Caco-2 (cell line): Measurements from ENCODE around the gene CAMK2D. TPM values are rescaled to one million over a fixed set of nuclear protein-coding genes. Genes with fewer than 3 reads are reported as not detected.

ENCODE experiments used
- BruUV-seq: library from RNA; stranded (reverse); fragments of 400-500 nt; replicated peaks from 2 replicates; lab custom pipeline; 2021; lab: Mats Ljungman, UMichigan
- CTCF ChIA-PET: fragments of 300-600 bp; sonication (Branson Sonifier 250); formaldehyde crosslinking; loops from one replicate; lab custom pipeline; 2022; ENCODE audit warnings: antibody characterized with exemption; lab: Charles Lee
- POLR2A ChIA-PET: fragments of 300-600 bp; sonication (Branson Sonifier 250); formaldehyde crosslinking; loops from one replicate; lab custom pipeline; 2022; ENCODE audit warnings: antibody characterized with exemption; lab: Charles Lee
- DNase-seq, 2 experiments: peaks; one replicate each; pipeline versions ENCODE4 v3.0.0 to v3.0.0-alpha.2; 2020 to 2022
- H3K27me3 ChIP-seq: replicated peaks from 2 replicates; pipeline ENCODE4 v1.6.0; 2011; ENCODE audit warnings: low read length; ENCODE audit not compliant: control insufficient read depth, insufficient read depth
- H3K36me3 ChIP-seq: 2 replicates; pipeline ENCODE4 v1.5.1; 2011; ENCODE audit warnings: low read length; ENCODE audit not compliant: control insufficient read depth, insufficient read depth
- H3K4me1 ChIP-seq: fragments of 250-450 bp; sonication (Bioruptor Pico); 2 replicates; pipeline ENCODE4 v1.5.1; 2020; ENCODE audit warnings: mild to moderate bottlenecking
- H3K4me3 ChIP-seq: 2 replicates; pipeline ENCODE4 v1.5.1; 2011; ENCODE audit warnings: low read depth, mild to moderate bottlenecking, control low read depth, low read length
- H3K9me3 ChIP-seq: fragments of 250-450 bp; sonication (Bioruptor Pico); 2 replicates; pipeline ENCODE4 v1.5.1; 2020; ENCODE audit warnings: mild to moderate bottlenecking, moderate library complexity
- H3K27ac Mint-ChIP-seq: one replicate; pipeline ENCODE4 v1.8.0; 2022; ENCODE audit warnings: mixed read lengths; ENCODE audit not compliant: unreplicated experiment
- H3K27me3 Mint-ChIP-seq: one replicate; pipeline ENCODE4 v1.8.0; 2022; ENCODE audit warnings: mixed read lengths; ENCODE audit not compliant: insufficient read depth, unreplicated experiment
- H3K36me3 Mint-ChIP-seq: one replicate; pipeline ENCODE4 v1.8.0; 2022; ENCODE audit warnings: mild to moderate bottlenecking, mixed read lengths; ENCODE audit not compliant: insufficient read depth, unreplicated experiment
- H3K4me1 Mint-ChIP-seq: one replicate; pipeline ENCODE4 v1.8.0; 2022; ENCODE audit warnings: low read depth, mixed read lengths; ENCODE audit not compliant: unreplicated experiment
- H3K4me3 Mint-ChIP-seq: one replicate; pipeline ENCODE4 v1.8.0; 2022; ENCODE audit warnings: mild to moderate bottlenecking, moderate library complexity, mixed read lengths; ENCODE audit not compliant: unreplicated experiment
- H3K9me3 Mint-ChIP-seq: one replicate; pipeline ENCODE4 v1.8.0; 2022; ENCODE audit warnings: mixed read lengths; ENCODE audit not compliant: unreplicated experiment
- CTCF ChIP-seq, 2 experiments: fragments of 200-600 bp in 1 of 2; IDR thresholded peaks; 1 replicate in 1 of 2; 2 replicates in 1 of 2; pipeline versions ENCODE4 v1.5.1 to v1.8.0; 2011 to 2022; ENCODE audit warnings: antibody characterized with exemption in 1 of 2, control low read depth in 1 of 2, inconsistent platforms in 1 of 2, low read depth in 1 of 2, low read length in 1 of 2, mild to moderate bottlenecking in 1 of 2, moderate library complexity in 1 of 2; ENCODE audit not compliant: insufficient read depth in 1 of 2, severe bottlenecking in 1 of 2, unreplicated experiment in 1 of 2
- intact Hi-C: fragments of 100-400 bp; cut with micrococcal nuclease; formaldehyde crosslinking; loops from one replicate; pipeline ENCODE4 v1.10.0; 2022; ENCODE audit not compliant: unreplicated experiment
- total RNA-seq: library from RNA; stranded (reverse); gene quantifications from 2 replicates; pipeline ENCODE4 v1.2.3, GENCODE V29; 2022

Gene CAMK2D
- total RNA-seq, 1 experiment from 2014 or later, result 65.6 TPM

DNA sequence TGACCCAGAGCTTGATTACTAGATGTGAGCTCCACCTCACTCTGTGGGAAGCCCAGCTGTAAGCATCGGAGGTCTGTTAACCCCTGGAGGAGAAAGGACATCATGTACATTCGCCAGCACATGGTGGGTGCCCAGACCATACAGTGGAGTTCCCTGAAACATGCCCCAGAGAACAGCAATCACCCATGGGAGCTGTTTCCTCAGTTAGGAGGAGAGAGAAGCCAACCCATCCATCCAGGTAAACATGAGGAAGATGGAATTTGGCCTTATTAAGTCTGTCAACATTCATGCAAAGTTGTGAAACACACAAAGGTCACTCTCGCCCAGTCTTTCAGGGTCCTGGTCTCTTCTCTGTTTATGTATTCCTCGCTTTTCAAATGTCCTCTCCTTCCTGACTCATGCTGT lies 357.4 kb downstream of the CAMK2D start:
- CTCF ChIA-PET, result no interaction called here
- intact Hi-C loops, result loop anchor here (1.0 to 5.0 kb wide), 2 partner anchors 45 to 68 kb away; no protein-coding TSS in a partner anchor

More for the DNA sequence above, 357.4 kb downstream of the CAMK2D start:
- Histone ChIP-seq H3K4me3 (no peak overlapping the region), H3K9me3 (no peaks in the 10 kb centered on the region), H3K36me3 (peaks cover 1% of the 10 kb centered on the region), H3K27me3 (no peaks in the 10 kb centered on the region), H3K4me1 (peaks cover 13% of the 10 kb centered on the region)
- Mint-ChIP-seq H3K36me3 (no peaks in the 10 kb centered on the region), H3K4me3 (no peak overlapping the region), H3K4me1 (peaks cover 9% of the 10 kb centered on the region), H3K27me3 (no peaks in the 10 kb centered on the region), H3K27ac (peak overlapping the region; percentile 16), H3K9me3 (peaks cover 10% of the 10 kb centered on the region)
- peak; percentile 41 to 45 for DNase-seq
- POLR2A ChIA-PET, result no interaction called here
- TF ChIP-seq CTCF (IDR thresholded peaks at IDR 0.05; ENCODE audit: insufficient read depth in 1 of 2, low read depth in 1 of 2, low read length in 1 of 2, severe bottlenecking in 1 of 2, unreplicated experiment in 1 of 2), result no peak
- BruUV-seq, result no TSS peak

Other genes with a start within 250 kb of the CAMK2D start
- 7.3 and 10.1 TPM in 2 replicates for gene ARSJ, start 217.9 kb upstream of the CAMK2D start, total RNA-seq